ENCODE data around the gene KLHDC1.
A peak's percentile ranks its signal among the peaks of the same experiment; 100 is the strongest.

KLHDC1 gene

GRCh38 chr14:49767571-49768300 lies 74.8 kb downstream of the KLHDC1 start, which contains the start of gene KLHDC2 (continued):
- TF ChIP-seq INSM2 (tag by site-specific recombination; IDR thresholded peaks at IDR 0.05) (no peak), OVOL3 (tag by site-specific recombination; IDR thresholded peaks at IDR 0.05) (no peak), ZNF37A (tag by site-specific recombination; IDR thresholded peaks at IDR 0.05) (no peak), FEZF1 (tag by site-specific recombination; IDR thresholded peaks at IDR 0.05) (no peak), ZNF133 (tag by site-specific recombination; IDR thresholded peaks at IDR 0.05) (no peak), ZBTB11 (tag by site-specific recombination; conservative IDR thresholded peaks at IDR 0.05; ENCODE audit: low read depth) (peak; percentile 40), ZBTB7A (tag by site-specific recombination; IDR thresholded peaks at IDR 0.05; ENCODE audit: low read depth) (no peak), ZNF148 (tag by site-specific recombination; IDR thresholded peaks at IDR 0.05; ENCODE audit: borderline replicate concordance) (no peak), ZEB2 (tag by site-specific recombination; IDR thresholded peaks at IDR 0.05) (peak; percentile 42; the same call in 1 of the 2 replicates), PBX3 (CRISPR knock-in tag; IDR thresholded peaks at IDR 0.05) (peak; percentile 58; the same call in 1 of the 2 replicates), ZNF280C (tag by site-specific recombination; IDR thresholded peaks at IDR 0.05) (no peak), ZNF585B (tag by site-specific recombination; IDR thresholded peaks at IDR 0.05) (no peak), ZNF777 (tag by site-specific recombination; IDR thresholded peaks at IDR 0.05; ENCODE audit: borderline replicate concordance) (no peak), ZNF530 (tag by site-specific recombination; IDR thresholded peaks at IDR 0.05; ENCODE audit: low read depth) (no peak), ZNF548 (tag by site-specific recombination; IDR thresholded peaks at IDR 0.05) (no peak), ZNF391 (tag by site-specific recombination; IDR thresholded peaks at IDR 0.05; ENCODE audit: borderline replicate concordance, low read depth) (no peak), ZNF394 (tag by site-specific recombination; IDR thresholded peaks at IDR 0.05; ENCODE audit: borderline replicate concordance) (no peak; the same call in 1 of the 2 replicates), ZIC2 (tag by site-specific recombination; IDR thresholded peaks at IDR 0.05) (peak; percentile 69), ZNF426 (tag by site-specific recombination; IDR thresholded peaks at IDR 0.05) (no peak), ZBTB21 (tag by site-specific recombination; IDR thresholded peaks at IDR 0.05) (no peak), ZNF529 (tag by site-specific recombination; IDR thresholded peaks at IDR 0.05; ENCODE audit: insufficient replicate concordance) (no peak), ZNF639 (tag by site-specific recombination; IDR thresholded peaks at IDR 0.05) (no peak), BCL11A (tag by site-specific recombination; IDR thresholded peaks at IDR 0.05; ENCODE audit: low read depth) (no peak)

Measured in HEK293 (cell line).